ENCODE results near the gene RBM18. TPM values are rescaled to one million over a fixed set of nuclear protein-coding genes. Genes with fewer than 3 reads are reported as not detected.
A peak's percentile ranks its signal among the peaks of the same experiment; 100 is the strongest.

Gene RBM18
- total RNA-seq, 1 donor from 2014 or later = 24.2 TPM

GRCh38 chr9:122226758-122227574 lies 37.7 kb downstream of the RBM18 start:
- Mint-ChIP-seq H3K36me3 (peaks cover 11% of the 10 kb centered on the region), H3K4me3 (peak overlapping the region; percentile 88), H3K9me3 (no peaks in the 10 kb centered on the region), H3K27me3 (peaks cover 62% of the 10 kb centered on the region), H3K27ac (no peak overlapping the region), H3K4me1 (ENCODE audit: unreplicated experiment) (peaks cover 25% of the 10 kb centered on the region)
- TF ChIP-seq CTCF (conservative IDR thresholded peaks at IDR 0.05) = no peak
- DNase-seq (ENCODE audit: extremely low spot score, unreplicated experiment) = no peak

GRCh38 chr9:122226142-122226757 lies 38.4 kb downstream of the RBM18 start:
- Mint-ChIP-seq H3K36me3 (peaks cover 11% of the 10 kb centered on the region), H3K9me3 (no peaks in the 10 kb centered on the region), H3K4me1 (ENCODE audit: unreplicated experiment) (peaks cover 28% of the 10 kb centered on the region), H3K27ac (no peak overlapping the region), H3K27me3 (peaks cover 69% of the 10 kb centered on the region), H3K4me3 (peak overlapping the region; percentile 83)
- no peak for TF ChIP-seq CTCF (conservative IDR thresholded peaks at IDR 0.05)
- no peak for DNase-seq (ENCODE audit: extremely low spot score, unreplicated experiment)

- Mint-ChIP-seq H3K27ac (no peak overlapping the region), H3K9me3 (no peaks in the 10 kb centered on the region), H3K4me3 (no peak overlapping the region), H3K4me1 (ENCODE audit: unreplicated experiment) (peaks cover 29% of the 10 kb centered on the region), H3K36me3 (peaks cover 11% of the 10 kb centered on the region), H3K27me3 (peaks cover 76% of the 10 kb centered on the region)
- no peak for TF ChIP-seq CTCF (conservative IDR thresholded peaks at IDR 0.05)
- no peak for DNase-seq (ENCODE audit: extremely low spot score, unreplicated experiment)
These were observed 39.1 kb downstream of the RBM18 start for GRCh38 chr9:122225312-122226141.

- H3K36me3 Mint-ChIP-seq = peaks cover 11% of the 10 kb centered on the region
- H3K9me3 Mint-ChIP-seq = no peaks in the 10 kb centered on the region
These were observed 41.2 kb downstream of the RBM18 start for GRCh38 chr9:122223435-122223834.

More at GRCh38 chr9:122223435-122223834, 41.2 kb downstream of the RBM18 start:
- Mint-ChIP-seq H3K4me3 (no peak overlapping the region), H3K27me3 (peaks cover 96% of the 10 kb centered on the region), H3K27ac (no peak overlapping the region), H3K4me1 (ENCODE audit: unreplicated experiment) (peaks cover 46% of the 10 kb centered on the region)
- no peak for DNase-seq (ENCODE audit: extremely low spot score, unreplicated experiment)
- TF ChIP-seq CTCF (conservative IDR thresholded peaks at IDR 0.05) = no peak
